Activated naive CD4-positive, alpha-beta T cell treated with anti-CD3 and anti-CD28 coated beads, Interleukin-2, amount 50 U/mL, for 16 hours (primary cell): ENCODE data around the gene ZNF341.

ENCODE experiments used
- DNase-seq: peaks from one replicate; pipeline ENCODE4 v3.0.0-alpha.2; 2020

Gene ZNF341

DNA sequence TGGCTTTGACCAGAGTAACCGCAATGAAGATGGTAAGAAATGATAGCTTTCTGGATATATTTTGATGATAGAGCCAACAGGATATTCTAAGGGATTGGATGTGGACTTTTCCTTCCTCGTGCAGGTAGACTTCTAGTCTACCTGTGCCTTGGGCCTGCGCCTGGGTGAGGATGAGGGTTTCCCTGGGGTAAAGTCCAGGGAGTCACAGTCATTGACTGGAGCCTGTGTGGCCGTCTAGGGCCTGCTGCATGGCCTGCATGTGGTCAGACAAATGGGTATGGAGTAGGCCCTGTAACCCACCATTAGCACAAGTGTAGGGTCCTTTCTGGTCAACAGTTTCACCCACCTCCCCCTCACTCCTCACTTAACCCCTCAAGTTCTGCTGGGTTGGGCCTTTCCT lies 66.6 kb downstream of the ZNF341 start:
- no peak for DNase-seq

- DNase-seq = no peak
Measured at GRCh38 chr20:33803921-33804337, 72.1 kb downstream of the ZNF341 start.

DNA sequence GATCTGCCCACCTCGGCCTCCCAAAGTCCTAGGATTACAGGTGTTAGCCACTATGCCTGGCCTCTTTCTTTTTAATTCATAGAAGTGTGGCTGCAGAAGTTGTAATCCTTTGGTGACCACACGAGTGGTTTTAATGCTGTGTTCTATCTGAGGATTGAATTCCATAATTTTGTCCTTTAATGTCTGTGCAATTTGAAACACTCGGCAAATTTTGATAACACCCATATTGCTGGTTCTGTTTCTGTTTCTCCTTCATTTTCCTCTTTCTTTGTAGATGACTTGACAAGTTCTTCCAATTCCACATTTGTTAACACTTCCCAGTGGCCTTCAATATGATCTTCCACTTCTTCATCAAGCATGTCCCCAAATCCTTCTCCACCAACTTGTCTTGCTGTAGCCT lies 76.6 kb downstream of the ZNF341 start:
- DNase-seq = no peak

- no peak for DNase-seq
Measured at GRCh38 chr20:33810259-33810658, 78.5 kb downstream of the ZNF341 start.

DNA sequence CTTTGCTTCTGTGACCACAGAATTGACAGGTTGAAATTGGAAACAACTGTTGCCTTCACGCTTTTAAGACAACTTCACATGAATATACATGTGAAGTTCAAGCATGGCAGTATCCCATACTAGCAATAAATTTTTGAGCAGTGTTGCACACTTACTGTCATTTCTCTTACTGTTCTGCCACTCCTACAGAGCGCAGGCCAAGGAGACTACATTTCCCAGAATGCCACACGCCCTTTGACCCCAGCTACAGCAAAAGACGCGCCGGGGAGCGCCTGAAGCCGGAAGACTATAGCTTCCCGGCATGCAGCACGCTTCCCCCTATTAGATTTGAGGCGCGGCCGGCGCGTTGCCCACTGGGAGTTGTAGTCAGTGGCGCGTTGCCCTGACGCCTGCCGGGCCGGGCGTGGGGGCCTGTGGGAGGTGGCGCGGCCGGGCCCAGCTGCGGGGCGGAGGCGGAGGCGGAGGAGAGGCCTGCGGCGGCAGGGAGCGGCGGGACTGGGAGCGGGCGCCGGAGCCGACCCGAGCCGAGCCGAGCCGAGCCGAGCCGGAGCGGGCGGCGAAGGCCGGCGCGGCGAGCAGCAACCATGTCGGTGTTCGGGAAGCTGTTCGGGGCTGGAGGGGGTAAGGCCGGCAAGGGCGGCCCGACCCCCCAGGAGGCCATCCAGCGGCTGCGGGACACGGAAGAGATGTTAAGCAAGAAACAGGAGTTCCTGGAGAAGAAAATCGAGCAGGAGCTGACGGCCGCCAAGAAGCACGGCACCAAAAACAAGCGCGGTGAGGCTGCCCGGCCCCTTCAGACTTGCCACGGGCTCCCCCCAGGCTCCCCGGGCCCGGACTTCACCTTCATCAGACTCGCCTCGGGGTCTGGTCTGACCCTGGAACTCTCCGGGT lies 79.3 kb downstream of the ZNF341 start, which contains the start of gene CHMP4B:
CHMP4B (plus strand) TSS at position 464 of the 891 bp plus-strand sequence; CDS start at position 585, 121 bp downstream.
- DNase-seq = peak; percentile 98

GRCh38 chr20:33811776-33812151 lies 80.0 kb downstream of the ZNF341 start:
- DNase-seq = no peak

DNA sequence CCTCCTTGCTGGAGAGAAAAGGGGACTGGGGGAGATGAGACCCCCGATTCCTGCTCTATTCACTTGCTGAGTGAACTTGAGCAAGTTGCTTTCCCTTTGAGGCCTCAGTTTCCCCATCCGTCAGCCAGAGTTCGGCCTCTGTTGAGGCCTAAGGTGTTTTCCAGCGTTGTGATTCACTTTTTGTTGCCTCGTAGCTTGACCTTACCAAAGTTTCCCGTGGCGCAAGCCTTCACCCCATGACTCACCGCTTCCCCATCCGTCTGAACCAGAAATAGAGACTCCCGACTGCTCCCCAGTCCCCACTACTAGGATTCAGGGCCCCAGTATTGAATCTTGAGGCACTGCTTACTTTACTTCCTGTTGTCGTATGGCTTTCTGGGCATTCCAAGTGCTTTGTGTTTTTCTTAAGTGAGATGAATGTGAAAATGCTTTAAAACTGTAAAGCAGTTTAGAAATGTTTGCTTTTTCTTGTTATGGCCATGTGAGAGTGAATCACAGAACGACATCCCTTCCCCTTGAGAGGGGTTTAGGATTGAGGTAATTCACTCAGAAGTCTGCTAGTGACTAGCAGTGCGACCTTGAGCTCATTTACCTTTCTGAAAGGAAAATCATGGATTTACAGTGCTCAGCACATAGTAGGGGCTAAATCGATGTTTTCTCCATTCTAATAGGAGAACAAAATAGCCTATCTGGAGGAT lies 80.5 kb downstream of the ZNF341 start:
- DNase-seq = no peak

DNA sequence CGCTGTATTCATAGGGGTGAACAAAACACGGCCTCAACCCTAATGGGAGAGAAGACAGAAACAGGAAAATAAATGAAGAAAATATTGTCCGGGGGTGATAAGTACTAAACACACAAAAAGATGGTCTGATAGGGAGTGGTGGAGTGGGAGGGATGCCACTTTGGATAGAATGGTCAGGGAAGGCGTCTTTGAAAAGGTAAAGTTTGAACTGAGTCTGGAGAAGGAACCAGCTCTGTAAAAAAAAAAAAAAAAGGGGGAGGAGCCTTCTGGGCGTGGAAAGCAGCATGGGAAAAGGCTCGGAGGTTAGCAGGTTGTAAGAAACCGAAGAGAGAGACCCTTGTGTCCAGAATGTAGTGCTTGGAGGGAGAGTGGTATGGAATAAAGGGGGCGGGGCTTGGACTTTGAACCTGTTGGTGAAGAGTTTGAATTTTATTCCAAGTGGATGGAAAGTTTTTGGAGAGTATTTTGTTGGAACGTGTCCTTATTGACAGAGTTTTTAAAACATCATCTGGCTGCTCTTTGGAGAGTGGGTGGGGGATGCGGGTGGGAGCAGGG lies 81.2 kb downstream of the ZNF341 start:
- DNase-seq = no peak

- no peak for DNase-seq
Measured at GRCh38 chr20:33814238-33814712, 82.5 kb downstream of the ZNF341 start.

- DNase-seq = no peak
Measured at GRCh38 chr20:33815671-33816070, 83.9 kb downstream of the ZNF341 start.

- DNase-seq = no peak
Measured at GRCh38 chr20:33816191-33816590, 84.4 kb downstream of the ZNF341 start.

DNA sequence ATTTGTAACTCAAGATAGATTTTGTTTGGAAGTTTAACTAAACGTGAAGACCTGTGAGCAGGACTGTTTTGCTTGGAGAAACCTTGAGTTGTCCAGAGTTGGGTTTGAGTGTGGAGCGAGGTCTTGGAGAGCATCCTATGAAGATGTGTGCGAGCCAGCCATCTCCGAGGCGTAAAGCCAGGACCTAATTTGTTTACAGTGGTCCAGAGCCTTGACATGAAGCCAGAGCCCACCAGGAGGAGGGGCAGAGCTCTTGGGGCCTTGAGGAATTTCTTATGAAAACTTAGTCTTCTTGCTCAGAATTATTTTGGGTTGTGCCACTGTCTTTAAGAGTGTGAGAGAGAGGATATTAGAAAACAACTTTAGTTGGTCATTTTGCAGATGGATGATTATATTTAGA lies 85.6 kb downstream of the ZNF341 start:
- DNase-seq = no peak

- no peak for DNase-seq
Measured at GRCh38 chr20:33819456-33819855, 87.7 kb downstream of the ZNF341 start.

- no peak for DNase-seq
Measured at GRCh38 chr20:33820362-33820761, 88.6 kb downstream of the ZNF341 start.

DNA sequence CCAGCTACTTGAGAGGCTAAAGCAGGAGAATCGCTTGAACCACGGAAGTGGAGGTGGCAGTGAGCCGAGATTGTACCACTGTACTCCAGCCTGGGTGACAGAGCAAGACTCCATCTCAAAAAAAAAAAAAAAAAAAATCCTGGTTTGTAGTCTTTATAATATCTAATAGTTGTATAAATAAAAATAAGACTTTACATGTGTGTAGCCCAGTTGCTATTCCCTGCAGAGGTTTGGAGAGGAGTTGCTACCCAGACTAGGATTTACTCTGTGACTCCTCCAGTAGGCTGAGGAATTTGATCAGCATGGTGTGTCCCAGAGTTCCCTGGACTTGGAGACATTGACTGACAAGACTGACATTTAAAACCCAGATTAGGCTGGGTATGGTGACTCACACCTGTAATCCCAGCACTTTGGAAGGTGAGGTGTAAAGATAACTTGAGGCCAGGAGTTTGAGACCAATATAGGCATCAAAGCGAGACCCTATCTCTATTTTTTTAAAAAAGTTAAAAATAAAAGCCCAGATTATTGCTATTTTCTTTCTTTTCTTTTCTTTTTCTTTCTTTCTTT lies 89.6 kb downstream of the ZNF341 start:
- no peak for DNase-seq

DNA sequence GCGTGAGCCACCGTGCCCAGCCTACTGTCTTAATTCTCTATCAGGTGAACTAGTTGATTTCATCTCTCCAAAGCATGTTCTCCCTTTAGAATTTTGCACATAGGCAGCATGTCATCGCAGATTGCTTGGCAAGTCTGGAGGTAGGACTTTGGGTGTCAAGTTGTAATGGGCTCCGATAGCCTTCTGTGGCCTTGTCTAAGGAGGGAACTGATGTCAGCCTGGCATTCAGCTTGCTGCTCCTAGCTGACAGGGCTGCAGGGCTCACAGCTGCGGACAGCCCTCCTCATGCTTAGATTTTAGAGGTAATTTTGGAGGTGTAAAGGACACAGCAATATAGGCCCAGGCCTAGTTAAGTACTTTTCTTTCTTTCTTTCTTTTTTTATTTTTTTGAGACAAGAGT lies 90.6 kb downstream of the ZNF341 start:
- no peak for DNase-seq

- no peak for DNase-seq
Measured at GRCh38 chr20:33822991-33823390, 91.2 kb downstream of the ZNF341 start.

DNA sequence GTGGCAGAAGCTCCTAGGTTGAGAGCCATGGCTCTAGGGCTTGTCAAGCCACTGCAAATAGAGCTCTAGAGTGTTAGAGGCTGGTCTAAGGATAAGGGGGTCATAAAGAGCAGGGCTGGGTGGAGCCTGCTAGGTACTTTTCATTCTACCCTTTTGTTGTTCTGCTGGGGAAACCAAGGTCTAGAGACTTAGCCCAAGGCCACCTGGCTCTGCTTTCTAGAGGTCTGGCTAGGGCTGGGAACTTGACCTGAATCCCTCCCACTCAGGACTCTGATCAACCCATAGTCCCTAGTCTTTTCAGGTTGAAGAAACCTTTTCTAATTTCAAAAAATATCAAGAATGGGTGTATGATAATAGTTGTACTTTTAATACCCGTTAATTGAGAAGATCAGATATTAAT lies 93.1 kb downstream of the ZNF341 start:
- DNase-seq = no peak

GRCh38 chr20:33825340-33826269 lies 93.8 kb downstream of the ZNF341 start:
- DNase-seq = no peak

- no peak for DNase-seq
Measured at GRCh38 chr20:33826270-33826897, 94.6 kb downstream of the ZNF341 start.

DNA sequence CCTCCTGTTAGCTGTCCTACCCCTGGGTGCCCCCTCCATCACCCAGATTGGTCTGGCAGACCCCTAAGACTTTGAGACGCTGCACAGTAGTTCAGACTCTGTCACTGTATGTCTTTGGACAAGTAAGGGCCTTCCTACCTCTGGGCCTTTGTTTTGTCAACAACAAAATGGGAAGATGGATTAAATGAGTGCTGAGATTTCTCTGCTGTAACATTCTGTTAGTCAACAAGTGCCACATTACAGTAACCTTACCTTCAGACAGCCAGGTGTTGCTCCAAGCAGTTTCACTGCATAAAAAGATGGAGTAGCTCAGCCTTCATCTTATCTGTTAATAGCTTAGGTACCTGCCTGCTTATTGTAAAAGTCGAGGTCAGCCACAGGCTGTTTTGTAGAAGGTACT lies 95.3 kb downstream of the ZNF341 start:
- DNase-seq = no peak
